Retinal pigment epithelial cell (primary cell): ENCODE data around the gene TBL3.

Source experiments
- DNase-seq: peaks from one replicate; pipeline ENCODE4 v3.0.0-alpha.2; 2010; ENCODE audit warnings: low read depth
- H3K4me3 ChIP-seq: 2 replicates; pipeline ENCODE4 v1.5.1; 2011; ENCODE audit warnings: mild to moderate bottlenecking, low read length, control low read depth, moderate library complexity
- TF ChIP-seq, protein P1 (sequence below): conservative IDR thresholded peaks from 2 replicates; pipeline ENCODE4 v1.5.1; 2011; ENCODE audit warnings: low read depth, low read length, control low read depth, inconsistent platforms

TBL3 gene

DNA sequence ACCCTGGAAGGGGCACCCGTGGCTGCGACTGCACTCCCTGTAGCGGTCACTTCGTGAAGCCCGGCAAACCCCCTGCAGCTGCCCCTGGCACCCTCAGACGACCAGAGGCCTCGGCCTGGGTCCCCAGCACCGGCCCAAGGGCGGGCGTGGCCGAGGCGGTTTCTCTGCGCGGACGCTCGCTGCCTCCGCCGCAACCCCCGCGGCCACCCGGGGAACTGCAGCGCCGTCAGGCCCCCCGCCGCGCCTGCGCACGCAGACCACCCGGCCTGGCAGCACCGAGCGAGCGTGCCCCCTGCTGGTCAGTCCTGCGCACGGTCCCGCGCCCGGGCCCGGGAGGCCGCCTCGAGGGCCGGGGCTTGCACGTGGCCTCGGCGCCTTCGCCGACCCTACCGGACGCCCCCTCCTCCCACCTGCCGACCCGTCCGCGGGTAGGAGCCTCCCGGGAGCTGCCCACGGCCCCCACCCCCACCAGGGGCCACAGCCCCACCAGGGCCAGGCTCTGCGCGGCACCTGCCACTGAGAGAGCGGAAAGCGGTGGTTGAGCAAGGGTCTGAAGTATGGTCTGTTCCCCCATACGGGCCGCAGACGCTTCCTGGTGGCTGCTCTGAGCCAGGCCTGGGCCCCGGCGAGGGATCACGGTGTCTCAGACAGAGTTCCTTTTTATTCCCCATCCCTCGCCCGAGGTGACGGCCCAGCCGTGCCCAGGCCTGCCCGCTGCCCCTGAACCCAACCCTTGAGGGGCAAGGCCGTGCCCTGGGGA, 42.1 kb upstream of the TBL3 start:
- H3K4me3 ChIP-seq: peak overlapping the region; percentile 55
- TF ChIP-seq, protein P1, sequence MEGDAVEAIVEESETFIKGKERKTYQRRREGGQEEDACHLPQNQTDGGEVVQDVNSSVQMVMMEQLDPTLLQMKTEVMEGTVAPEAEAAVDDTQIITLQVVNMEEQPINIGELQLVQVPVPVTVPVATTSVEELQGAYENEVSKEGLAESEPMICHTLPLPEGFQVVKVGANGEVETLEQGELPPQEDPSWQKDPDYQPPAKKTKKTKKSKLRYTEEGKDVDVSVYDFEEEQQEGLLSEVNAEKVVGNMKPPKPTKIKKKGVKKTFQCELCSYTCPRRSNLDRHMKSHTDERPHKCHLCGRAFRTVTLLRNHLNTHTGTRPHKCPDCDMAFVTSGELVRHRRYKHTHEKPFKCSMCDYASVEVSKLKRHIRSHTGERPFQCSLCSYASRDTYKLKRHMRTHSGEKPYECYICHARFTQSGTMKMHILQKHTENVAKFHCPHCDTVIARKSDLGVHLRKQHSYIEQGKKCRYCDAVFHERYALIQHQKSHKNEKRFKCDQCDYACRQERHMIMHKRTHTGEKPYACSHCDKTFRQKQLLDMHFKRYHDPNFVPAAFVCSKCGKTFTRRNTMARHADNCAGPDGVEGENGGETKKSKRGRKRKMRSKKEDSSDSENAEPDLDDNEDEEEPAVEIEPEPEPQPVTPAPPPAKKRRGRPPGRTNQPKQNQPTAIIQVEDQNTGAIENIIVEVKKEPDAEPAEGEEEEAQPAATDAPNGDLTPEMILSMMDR: peak; percentile 64
- DNase-seq: no peak

DNA sequence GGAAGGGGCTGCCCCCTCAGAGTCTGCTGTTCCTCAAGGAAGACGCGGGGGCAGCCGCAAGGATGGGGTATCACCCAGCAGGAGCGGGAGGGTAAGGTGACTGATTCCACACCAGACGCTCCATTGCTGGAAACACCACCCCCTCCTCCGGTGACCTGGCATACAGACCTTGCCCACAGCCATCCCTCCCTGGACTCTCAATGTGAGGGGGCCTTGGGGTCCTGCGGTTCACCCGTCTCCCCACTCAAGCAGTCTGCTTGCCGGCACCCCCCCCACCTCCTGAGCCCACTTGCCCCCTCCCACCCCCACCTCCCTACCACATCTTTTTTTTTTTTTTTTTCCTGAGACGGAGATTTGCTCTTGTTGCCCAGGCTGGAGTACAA, 41.5 kb upstream of the TBL3 start:
- TF ChIP-seq, protein P1: no peak
- H3K4me3 ChIP-seq: no peak overlapping the region

DNA sequence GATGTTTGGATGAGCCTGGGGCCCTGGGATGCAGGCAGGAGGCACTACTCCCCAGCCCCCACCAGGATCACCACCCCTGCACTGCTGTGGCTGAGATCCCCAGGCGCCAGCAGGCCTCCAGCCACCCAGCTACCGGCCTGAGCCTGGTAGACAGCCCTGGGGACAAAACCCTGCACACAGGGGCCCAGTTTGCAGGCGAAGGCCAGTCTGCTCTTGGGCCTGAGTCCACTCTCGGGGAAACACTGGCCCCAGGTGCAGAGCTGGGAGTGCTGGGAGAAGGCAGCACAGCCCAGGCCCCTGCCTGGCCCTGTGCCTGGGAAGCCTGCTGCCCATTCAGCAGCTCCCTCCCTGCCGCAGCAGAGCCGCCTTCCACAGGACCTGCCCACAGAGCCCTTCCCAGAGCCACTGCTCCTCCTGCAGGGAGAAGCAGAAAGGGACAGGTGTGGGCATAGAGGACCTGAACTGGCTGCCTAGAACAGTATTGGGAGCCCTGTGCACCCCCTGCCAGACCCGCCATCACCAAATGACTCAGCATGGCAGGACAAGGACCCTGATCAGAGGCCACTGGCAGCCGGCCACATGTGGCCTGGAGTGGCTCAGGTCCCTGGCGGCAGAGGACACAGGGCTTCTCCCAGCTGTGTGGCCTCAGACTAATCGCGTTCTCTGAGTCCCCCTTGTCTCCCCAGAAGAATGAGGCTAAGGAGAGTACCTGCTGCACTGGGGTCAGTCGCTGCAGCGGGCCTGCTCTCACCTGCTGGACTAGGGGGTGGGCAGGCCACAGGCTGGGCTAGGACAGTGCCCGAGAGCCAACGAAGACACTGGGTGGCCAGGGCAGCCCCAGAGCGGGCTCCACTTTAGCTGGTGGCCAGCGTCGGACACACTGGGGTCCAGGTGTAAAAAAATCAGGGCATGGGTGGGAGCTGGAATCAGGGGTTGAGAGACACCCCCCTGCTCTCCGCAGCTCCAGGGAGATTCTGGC, 39.5 kb upstream of the TBL3 start:
- TF ChIP-seq, protein P1: peak; percentile 42
- DNase-seq: no peak
- H3K4me3 ChIP-seq: no peak overlapping the region

More for the DNA sequence above, 41.5 kb upstream of the TBL3 start:
- no peak for DNase-seq

DNA sequence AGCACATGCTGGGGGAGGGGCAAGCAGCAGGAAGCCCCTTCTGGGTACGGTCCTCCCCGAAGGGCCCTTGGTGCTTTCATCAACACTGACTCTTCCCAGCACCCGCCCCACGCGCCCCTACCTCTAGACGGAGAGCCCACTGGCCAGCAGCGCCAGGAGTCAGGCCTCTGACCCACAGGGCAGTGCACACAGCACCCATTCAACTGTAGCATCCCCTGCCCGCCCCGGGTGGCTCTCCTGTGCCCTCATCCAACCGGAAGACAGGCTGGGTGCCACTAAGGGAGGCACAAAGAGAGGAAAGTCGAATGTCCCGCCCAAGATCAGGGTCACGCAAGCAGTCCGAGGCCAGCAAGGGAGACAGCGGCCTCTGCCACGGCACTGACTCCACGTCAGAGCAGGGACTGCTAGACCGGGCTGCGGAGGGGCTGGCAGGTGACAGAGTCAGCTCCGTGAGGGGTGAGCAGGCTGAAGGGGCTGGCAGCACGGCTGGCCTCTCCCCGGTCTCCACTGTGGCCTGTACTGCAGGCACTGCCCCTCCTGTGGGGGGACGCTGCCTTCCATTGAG, 38.7 kb upstream of the TBL3 start:
- DNase-seq: no peak
- no peak overlapping the region for H3K4me3 ChIP-seq
- TF ChIP-seq, protein P1: no peak

DNA sequence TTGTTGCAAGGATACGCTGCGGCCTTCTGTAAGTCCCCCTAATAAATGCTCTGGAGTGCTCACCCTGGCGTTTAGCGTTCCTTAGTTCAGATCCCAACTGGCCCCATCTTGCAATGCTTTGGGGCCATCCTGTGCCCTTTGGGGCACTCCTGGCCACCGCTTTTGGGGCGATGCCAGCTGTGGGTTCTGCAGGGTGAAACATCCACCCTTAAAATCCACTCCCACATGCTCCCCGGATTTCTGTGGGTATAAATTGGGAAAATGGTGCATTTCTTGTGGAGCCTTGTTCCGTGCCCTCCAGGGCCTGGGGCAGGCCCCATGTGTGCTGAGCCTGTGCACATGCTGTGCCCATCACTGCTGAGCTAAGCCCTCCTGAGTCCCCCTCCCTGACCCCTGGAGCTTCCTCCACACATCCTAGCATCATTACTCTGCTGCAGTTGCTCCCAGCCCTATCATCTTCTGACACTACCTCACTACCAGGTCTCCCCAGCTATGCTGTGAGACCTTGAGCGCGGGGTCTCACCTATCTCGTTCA, 34.8 kb upstream of the TBL3 start:
- no peak overlapping the region for H3K4me3 ChIP-seq
- TF ChIP-seq, protein P1: no peak
- no peak for DNase-seq

DNA sequence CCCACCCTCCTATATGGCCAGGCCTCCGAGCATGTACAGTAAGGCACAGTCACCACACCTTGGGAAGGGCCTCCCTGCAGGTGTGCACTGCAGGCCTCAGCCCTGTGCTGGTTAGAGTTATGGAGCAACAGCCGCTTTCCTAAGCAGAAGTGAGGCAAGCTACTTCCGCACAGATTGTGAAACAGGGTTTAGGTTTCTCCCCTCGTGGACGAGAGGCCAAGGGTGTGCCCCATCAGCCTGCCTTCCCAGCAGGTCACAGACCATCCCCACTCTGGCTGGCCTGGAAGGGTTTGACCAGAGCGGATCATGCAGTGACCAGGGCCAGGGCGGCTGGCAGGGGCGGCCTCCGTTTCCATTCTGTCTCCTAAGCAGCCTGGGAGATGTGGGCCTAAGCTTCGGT, 33.5 kb upstream of the TBL3 start:
- TF ChIP-seq, protein P1: no peak
- no peak overlapping the region for H3K4me3 ChIP-seq
- no peak for DNase-seq
